SU-DHL-6 (cell line): ENCODE data around the gene TNS1.

Source experiments
- CTCF ChIP-seq: fragments of 200-600 bp; sonication (generic); IDR thresholded peaks from one replicate; pipeline ENCODE4 v1.5.1; 2017; ENCODE audit warnings: antibody characterized with exemption, mild to moderate bottlenecking, low read length, moderate library complexity; ENCODE audit not compliant: insufficient read depth, poor library complexity, severe bottlenecking
- EZH2phosphoT487 ChIP-seq: fragments of 200-600 bp; sonication (generic), shearing (Covaris generic); conservative IDR thresholded peaks from 2 replicates; pipeline ENCODE4 v1.6.1; 2018; ENCODE audit warnings: mild to moderate bottlenecking, antibody characterized with exemption, low read length, moderate library complexity, mixed read lengths

- peak; percentile 55 for TF ChIP-seq CTCF
- no peak for TF ChIP-seq EZH2phosphoT487
Measured at GRCh38 chr2:217899231-217900009, 103.4 kb downstream of the TNS1 start.
